ENCODE results near the gene ANK2. TPM values are rescaled to one million over a fixed set of nuclear protein-coding genes. Genes with fewer than 3 reads are reported as not detected.

Gene ANK2
- total RNA-seq, 1 experiment from 2014 or later = 21.2 TPM

DNA sequence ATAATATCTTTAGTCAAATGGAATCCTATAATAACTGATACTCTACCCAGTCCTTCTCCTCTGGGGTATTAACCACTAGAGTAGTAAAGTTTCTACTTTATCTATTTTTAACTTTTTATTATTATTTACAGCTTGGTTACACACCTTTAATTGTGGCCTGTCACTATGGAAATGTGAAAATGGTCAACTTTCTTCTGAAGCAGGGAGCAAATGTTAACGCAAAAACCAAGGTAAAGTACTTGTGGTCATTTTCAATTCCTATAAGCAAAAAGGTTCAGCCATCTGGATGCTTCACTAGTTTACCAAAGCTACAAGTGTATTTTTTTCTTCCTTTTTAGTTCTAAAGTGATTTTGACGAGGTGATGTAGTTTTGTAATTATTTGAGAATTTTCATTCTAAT, 238.8 kb downstream of the ANK2 start:
- DNase-seq (ENCODE audit: low spot score) = no peak

DNA sequence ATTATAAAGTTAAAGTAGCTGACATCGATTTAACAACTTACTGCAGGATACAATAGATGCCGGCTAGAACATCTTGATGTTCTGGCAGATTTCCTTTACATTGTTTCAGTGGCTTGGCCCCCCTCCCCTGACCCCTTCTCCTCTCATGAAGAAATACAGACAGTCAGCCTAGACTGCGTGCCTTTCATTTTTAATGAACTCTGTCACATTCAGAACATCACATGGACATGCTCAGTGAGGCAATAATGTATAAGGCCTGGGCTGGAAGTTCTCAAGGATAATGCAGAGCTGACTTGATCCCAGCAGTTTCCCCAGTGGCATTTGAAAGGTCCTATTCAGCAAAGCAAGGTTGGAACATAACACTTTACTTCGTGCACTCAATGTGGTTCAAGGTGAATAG, 239.2 kb downstream of the ANK2 start:
- no peak for DNase-seq (ENCODE audit: low spot score)

DNA sequence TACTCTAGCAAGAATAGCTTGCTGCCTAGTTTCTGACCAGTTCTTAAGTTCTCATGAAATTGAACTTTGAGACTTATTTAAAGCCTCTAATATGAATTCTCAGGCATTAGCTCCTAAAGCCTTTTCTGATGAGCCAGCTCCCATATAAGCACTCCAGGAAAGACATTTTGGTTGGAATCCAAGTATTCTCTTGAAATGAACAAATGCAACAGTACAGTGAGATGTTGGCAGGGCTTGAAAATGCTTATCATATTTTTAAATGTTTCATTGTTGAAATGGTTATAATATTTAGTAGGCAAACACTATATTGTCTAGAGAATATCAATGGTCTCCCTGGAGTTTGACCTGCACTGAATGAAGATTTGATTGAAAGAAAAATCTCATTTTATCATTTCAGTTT, 240.3 kb downstream of the ANK2 start:
- DNase-seq (ENCODE audit: low spot score) = no peak

DNA sequence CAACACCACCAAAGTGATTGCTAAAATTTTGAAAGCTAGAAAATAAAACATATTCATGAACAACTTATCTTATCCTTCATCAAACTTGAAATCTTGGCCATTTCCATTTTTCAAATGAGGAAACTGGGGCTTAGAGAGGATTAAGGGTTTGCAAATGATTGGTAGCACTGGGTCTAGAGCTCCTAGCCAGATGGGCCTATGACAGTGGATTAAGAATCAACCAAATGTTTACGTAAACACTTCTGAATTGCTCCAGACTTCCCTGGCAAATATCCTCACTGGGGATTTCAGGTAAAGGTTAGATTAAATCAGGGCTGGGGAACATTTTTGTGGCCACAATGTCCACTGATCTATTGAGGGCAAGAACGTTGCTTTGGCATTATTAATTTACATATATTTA, 241.2 kb downstream of the ANK2 start:
- no peak for DNase-seq (ENCODE audit: low spot score)

DNA sequence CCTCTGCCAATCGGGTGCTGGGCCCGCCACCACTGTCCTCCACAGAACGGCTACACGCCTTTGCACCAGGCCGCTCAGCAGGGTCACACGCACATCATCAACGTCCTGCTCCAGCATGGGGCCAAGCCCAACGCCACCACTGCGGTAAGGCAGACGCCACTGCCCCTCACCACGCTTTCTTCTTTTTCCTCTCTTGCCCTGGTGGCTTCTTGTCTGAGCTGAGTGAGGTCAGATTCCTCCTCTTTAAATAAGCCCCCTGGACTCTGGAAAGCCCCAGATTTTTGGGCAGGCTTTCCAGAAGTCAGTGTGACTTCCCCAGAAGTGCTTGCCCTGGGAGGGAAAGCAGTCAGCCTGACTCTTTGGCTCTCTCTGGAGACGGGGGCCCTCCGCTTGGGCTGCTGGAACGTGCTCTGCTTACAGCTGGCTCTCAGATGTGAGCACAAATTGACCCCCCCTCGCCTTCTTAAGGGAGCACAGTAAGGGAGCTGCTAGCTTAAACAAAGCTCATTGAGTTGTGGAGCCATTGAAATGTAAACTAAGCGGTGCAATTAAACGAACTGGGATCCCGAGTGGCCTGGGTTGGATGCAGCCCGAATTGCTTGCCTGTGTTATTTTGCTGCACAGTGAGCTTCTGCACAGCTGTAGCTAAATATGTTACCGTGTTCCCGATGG, 243.1 kb downstream of the ANK2 start:
- DNase-seq (ENCODE audit: low spot score) = no peak

DNA sequence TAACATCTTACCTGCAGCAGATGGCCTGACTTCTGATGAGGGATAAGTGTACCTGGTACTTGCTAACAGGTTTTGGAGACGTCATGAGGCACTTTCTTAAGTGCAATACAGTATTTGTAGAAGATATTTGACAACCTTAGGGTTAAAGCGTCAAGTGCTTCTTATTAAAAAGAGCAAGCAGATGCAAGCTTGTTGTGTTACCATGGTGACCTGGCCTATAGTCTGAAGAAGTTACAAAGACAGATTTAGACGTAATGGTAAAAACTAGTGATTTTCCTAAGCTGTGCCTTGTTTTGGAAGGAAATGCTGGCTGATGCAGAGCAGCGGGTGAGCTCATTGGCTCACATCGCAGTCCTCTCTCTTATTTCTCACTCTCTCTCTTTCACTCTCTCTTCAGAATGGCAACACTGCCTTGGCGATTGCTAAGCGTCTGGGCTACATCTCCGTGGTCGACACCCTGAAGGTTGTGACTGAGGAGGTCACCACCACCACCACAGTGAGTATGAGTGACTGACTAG, 243.6 kb downstream of the ANK2 start:
- no peak for DNase-seq (ENCODE audit: low spot score)

GRCh38 chr4:113293674-113294073, 244.2 kb downstream of the ANK2 start:
- DNase-seq (ENCODE audit: low spot score) = no peak

- no peak for DNase-seq (ENCODE audit: low spot score)
These were observed 245.5 kb downstream of the ANK2 start for GRCh38 chr4:113294908-113295307.

DNA sequence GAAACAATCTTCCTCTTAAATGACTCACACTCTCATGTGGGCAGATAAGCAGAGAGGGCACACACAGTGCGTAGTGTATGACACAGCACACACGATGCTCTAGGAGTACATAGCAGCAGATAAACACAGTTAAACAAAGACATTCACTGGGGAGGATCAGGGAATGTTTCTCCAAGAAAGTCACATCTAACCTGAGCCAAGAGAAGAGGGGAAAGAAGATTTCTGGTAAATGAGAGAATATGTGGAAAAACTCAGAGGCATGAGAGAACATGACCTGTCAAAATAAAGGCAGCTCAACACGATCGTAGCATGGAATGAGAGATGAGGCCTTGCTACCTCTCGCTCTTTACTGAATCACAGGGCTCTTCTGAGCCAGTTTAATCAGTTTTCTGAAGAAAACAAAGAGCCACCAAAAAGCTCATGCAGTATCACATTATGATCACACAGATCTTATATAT, 251.0 kb downstream of the ANK2 start:
- DNase-seq (ENCODE audit: low spot score) = peak; percentile 31

- DNase-seq (ENCODE audit: low spot score) = no peak
These were observed 252.6 kb downstream of the ANK2 start for GRCh38 chr4:113302051-113302450.

DNA sequence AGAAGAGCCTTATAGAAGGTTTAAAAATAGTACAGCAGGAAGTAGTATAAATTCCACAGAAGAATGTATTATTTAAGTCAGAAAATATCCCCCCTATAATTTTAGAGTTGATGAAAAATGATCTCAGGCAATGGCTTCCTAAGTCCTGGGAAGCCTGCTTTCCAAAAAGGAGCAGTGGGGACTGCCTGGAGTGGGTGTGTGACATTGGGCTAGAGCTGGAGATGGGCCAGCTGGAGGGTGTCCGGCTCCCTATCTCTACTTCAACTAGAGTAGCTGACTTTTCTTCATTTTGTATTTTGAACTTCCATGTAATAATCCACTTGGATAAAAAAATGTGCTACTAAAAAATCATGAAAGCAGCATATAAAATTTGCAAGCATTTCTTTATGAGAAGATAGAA, 253.9 kb downstream of the ANK2 start:
- DNase-seq (ENCODE audit: low spot score) = no peak

- no peak for DNase-seq (ENCODE audit: low spot score)
These were observed 261.6 kb downstream of the ANK2 start for GRCh38 chr4:113311047-113311446.

- DNase-seq (ENCODE audit: low spot score) = no peak
These were observed 263.1 kb downstream of the ANK2 start for GRCh38 chr4:113312529-113312928.

GRCh38 chr4:113314426-113314825, 265.0 kb downstream of the ANK2 start:
- DNase-seq (ENCODE audit: low spot score) = no peak

DNA sequence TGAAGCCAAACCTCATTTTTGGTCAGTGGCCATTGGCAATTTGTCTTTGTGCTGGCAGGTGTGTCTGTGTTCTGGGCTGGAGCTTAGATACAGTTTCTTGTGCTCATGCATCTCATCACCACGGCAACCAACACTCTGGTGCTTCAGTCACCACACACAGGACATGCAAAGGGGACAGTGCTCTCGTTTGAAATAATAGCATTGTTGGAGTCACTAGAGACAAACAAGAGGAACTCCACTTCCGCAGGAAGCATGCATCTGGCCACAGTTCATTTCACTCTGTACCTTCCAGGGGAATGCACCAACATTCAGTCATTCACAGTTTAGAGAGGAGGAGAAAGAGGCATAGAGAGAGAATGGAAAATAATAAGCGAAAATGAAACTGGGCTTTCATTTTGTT, 267.4 kb downstream of the ANK2 start:
- no peak for DNase-seq (ENCODE audit: low spot score)

GRCh38 chr4:113317523-113317922, 268.1 kb downstream of the ANK2 start:
- no peak for DNase-seq (ENCODE audit: low spot score)

- no peak for DNase-seq (ENCODE audit: low spot score)
These were observed 273.3 kb downstream of the ANK2 start for GRCh38 chr4:113322736-113323135.

DNA sequence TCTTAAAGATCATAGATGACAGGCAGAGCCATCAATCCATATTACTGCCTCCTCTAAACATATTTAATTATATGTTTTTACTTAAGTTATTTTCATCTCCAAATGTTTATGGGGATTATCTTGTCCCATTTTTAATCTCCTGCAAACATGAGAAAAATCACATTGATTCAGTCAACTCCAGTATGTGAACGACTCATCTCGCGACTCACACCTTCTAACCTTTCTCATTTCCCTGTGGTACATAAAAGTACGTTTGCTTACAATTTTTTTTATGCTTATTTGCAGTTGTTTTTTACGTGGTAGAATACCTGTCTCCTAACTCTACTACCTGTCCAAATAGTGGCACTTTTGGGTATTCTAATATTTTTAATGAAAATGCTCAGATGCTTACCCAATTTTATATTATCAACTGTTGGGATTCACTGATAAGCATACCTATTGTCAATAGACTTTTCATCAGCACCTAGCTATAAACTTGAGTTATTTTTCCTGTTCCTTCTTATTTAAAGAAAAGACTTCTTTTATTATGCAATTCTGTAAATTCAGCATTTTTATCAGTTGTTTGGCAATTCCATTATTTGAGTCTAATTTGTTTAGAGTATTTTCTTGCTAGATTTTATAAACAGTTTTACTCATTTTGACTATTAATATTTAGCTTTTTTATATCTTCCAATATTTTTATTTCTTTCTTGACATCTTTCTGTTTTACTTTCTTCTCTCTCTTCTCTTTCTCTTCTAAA, 276.6 kb downstream of the ANK2 start:
- peak; percentile 29 for DNase-seq (ENCODE audit: low spot score)

GRCh38 chr4:113327494-113327893, 278.0 kb downstream of the ANK2 start:
- no peak for DNase-seq (ENCODE audit: low spot score)

DNA sequence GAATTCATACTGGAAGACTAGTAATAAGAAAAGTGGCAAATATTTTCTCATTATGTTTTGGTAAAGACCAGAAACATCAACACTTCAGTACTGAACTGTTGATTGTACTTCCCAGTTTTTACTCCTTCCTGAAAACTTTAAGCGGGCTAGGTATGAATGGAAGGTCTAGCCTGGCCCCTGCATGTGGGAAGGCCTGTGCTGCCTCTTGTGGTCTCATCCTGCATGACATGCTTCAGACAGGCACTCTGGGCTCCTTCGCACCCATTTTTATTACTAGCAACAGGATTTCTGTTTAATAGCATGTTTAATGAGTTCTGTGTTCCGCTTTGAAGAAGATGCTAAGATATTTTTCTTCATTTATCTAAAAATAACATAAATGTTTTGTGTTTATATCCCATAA, 279.1 kb downstream of the ANK2 start:
- DNase-seq (ENCODE audit: low spot score) = no peak

GRCh38 chr4:113330200-113330599, 280.7 kb downstream of the ANK2 start:
- DNase-seq (ENCODE audit: low spot score) = no peak

- DNase-seq (ENCODE audit: low spot score) = no peak
These were observed 282.4 kb downstream of the ANK2 start for GRCh38 chr4:113331811-113332210.

DNA sequence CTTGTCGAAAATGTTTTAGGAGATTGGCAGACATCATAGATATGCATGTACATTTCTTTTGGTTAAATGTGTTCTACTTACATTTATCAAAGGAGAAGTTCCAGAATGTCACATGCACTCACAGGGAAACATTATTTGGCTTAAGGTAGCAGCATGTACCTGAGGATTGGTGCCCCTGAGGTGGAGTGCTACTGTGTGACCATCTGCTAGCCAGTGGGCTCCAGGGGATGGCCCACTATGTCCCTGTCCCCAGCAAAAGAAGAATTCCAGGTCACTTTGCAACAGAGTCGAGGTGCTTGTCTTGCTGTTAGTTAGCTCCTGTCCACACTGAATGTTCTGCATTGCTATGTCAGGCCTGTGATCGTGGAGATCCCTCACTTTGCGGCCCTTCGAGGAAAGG, 283.2 kb downstream of the ANK2 start:
- DNase-seq (ENCODE audit: low spot score) = no peak

Measured in A172 (cell line).